ENCODE data around the gene APOL6.

The APOL6 gene

GRCh38 chr22:35645646-35646045 lies 2.6 kb upstream of the APOL6 start:
- DNase-seq (ENCODE audit: low read depth) = no peak
- no peak for TF ChIP-seq CTCF (IDR thresholded peaks at IDR 0.05; ENCODE audit: insufficient read depth, low read depth, low read length, missing control alignments)

GRCh38 chr22:35649026-35649553 lies 844 bp downstream of the APOL6 start:
- peak overlapping the region; percentile 51 for H3K4me3 ChIP-seq (ENCODE audit: low read length)
- TF ChIP-seq CTCF (IDR thresholded peaks at IDR 0.05; ENCODE audit: insufficient read depth, low read depth, low read length, missing control alignments) = no peak
- DNase-seq (ENCODE audit: low read depth) = no peak

More at GRCh38 chr22:35645646-35646045, 2.6 kb upstream of the APOL6 start:
- no peak overlapping the region for H3K4me3 ChIP-seq (ENCODE audit: low read length)

GRCh38 chr22:35649636-35650250 lies 1.5 kb downstream of the APOL6 start:
- DNase-seq (ENCODE audit: low read depth) = no peak
- TF ChIP-seq CTCF (IDR thresholded peaks at IDR 0.05; ENCODE audit: insufficient read depth, low read depth, low read length, missing control alignments) = no peak
- H3K4me3 ChIP-seq (ENCODE audit: low read length) = no peak overlapping the region

GRCh38 chr22:35651085-35651484 lies 2.8 kb downstream of the APOL6 start:
- DNase-seq (ENCODE audit: low read depth) = no peak
- TF ChIP-seq CTCF (IDR thresholded peaks at IDR 0.05; ENCODE audit: insufficient read depth, low read depth, low read length, missing control alignments) = no peak

GRCh38 chr22:35653824-35654223 lies 5.6 kb downstream of the APOL6 start:
- no peak for DNase-seq (ENCODE audit: low read depth)
- no peak for TF ChIP-seq CTCF (IDR thresholded peaks at IDR 0.05; ENCODE audit: insufficient read depth, low read depth, low read length, missing control alignments)
- H3K4me3 ChIP-seq (ENCODE audit: low read length) = no peak overlapping the region

More at GRCh38 chr22:35651085-35651484, 2.8 kb downstream of the APOL6 start:
- no peak overlapping the region for H3K4me3 ChIP-seq (ENCODE audit: low read length)

GRCh38 chr22:35656284-35656752 lies 8.1 kb downstream of the APOL6 start:
- DNase-seq (ENCODE audit: low read depth) = peak; percentile 30
- TF ChIP-seq CTCF (IDR thresholded peaks at IDR 0.05; ENCODE audit: insufficient read depth, low read depth, low read length, missing control alignments) = no peak
- H3K4me3 ChIP-seq (ENCODE audit: low read length) = no peak overlapping the region

Measured in epithelial cell of esophagus (primary cell).